HepG2 (cell line): ENCODE results near the gene SLC16A3. TPM values are rescaled to one million over a fixed set of nuclear protein-coding genes. Genes with fewer than 3 reads are reported as not detected.

Experiments used
- ATAC-seq: fragments of 200-7000 bp; cut with Tn5 transposase; 3 replicates; pipeline ENCODE4 v1.9.1; 2020; ENCODE audit warnings: mild to moderate bottlenecking, moderate library complexity
- BruUV-seq: library from RNA; stranded (reverse); fragments of 400-500 nt; replicated peaks from 2 replicates; lab custom pipeline; 2021; lab: Mats Ljungman, UMichigan
- CTCF ChIA-PET: fragments of 300-600 bp; formaldehyde crosslinking; extraction: SDS; loops from one replicate; lab custom pipeline; 2021; ENCODE audit warnings: low total read pairs, inconsistent platforms, low intra/inter-chr PET ratio; lab: Yijun Ruan, JAX
- POLR2A ChIA-PET: fragments of 350-600 bp; sonication (Branson Sonifier 250); formaldehyde crosslinking; loops from one replicate; lab custom pipeline; 2020; ENCODE audit warnings: antibody characterized with exemption, inconsistent platforms; lab: Yijun Ruan, JAX
- DNase-seq: peaks from one replicate; pipeline ENCODE4 v3.0.0-alpha.2; 2015; ENCODE audit warnings: low spot score
- FAIRE-seq: peaks from 3 replicates; lab custom pipeline; 2011; peaks lifted over from hg19 to GRCh38; lab: Jason Lieb, UNC
- H2AFZ ChIP-seq: one replicate; pipeline ENCODE4 v1.6.1; 2011; ENCODE audit warnings: low read length, inconsistent platforms
- H3K27ac ChIP-seq: fragments of 300-600 bp; 3 replicates; pipeline ENCODE4 v1.8.0; 2011; ENCODE audit warnings: mixed run types, mild to moderate bottlenecking, mixed read lengths, low read length, inconsistent platforms; ENCODE audit not compliant: insufficient read depth; ENCODE audit errors: extremely low read length
- H3K27me3 ChIP-seq, 2 experiments: fragments of 200-600 bp in 1 of 2; 2 replicates in 1 of 2; 3 replicates in 1 of 2; pipeline versions ENCODE4 v1.6.0 to v1.8.0; 2011; ENCODE audit warnings: low read length in 2 of 2, mild to moderate bottlenecking in 2 of 2, moderate library complexity in 2 of 2, inconsistent platforms in 1 of 2; ENCODE audit not compliant: insufficient read depth in 2 of 2, control insufficient read depth in 1 of 2
- H3K36me3 ChIP-seq, 2 experiments: fragments of 200-600 bp in 1 of 2; replicated peaks in 1 of 2; 2 replicates in 1 of 2; 3 replicates in 1 of 2; pipeline versions ENCODE4 v1.5.1 to v1.8.0; 2011; ENCODE audit warnings: low read length in 2 of 2, inconsistent platforms in 1 of 2; ENCODE audit not compliant: insufficient read depth in 2 of 2, control insufficient read depth in 1 of 2
- H3K4me1 ChIP-seq: 2 replicates; pipeline ENCODE4 v1.5.1; 2012; ENCODE audit warnings: low read length, inconsistent platforms; ENCODE audit not compliant: insufficient read depth
- H3K4me2 ChIP-seq: 2 replicates; pipeline ENCODE4 v1.6.0; 2011; ENCODE audit warnings: low read depth, low read length, inconsistent platforms
- H3K4me3 ChIP-seq, 3 experiments: fragments of 200-600 bp in 1 of 3; sonication (generic), shearing (Covaris generic) in 1 of 3; replicated peaks in 1 of 3; 2 replicates each; pipeline ENCODE4 v1.5.1; 2011 to 2016; ENCODE audit warnings: low read length in 3 of 3, inconsistent platforms in 2 of 3, low read depth in 2 of 3, mild to moderate bottlenecking in 2 of 3, control low read depth in 1 of 3, mixed read lengths in 1 of 3; ENCODE audit not compliant: insufficient read depth in 1 of 3
- H3K79me2 ChIP-seq: one replicate; pipeline ENCODE4 v1.6.1; 2011; ENCODE audit warnings: low read length, inconsistent platforms; ENCODE audit not compliant: insufficient read depth
- H3K9ac ChIP-seq: 2 replicates; pipeline ENCODE4 v1.6.0; 2011; ENCODE audit warnings: mild to moderate bottlenecking, low read depth, low read length, inconsistent platforms; ENCODE audit not compliant: insufficient read depth
- H3K9me3 ChIP-seq: 2 replicates; pipeline ENCODE4 v1.5.1; 2012; ENCODE audit warnings: mild to moderate bottlenecking, low read length
- H4K20me1 ChIP-seq: 2 replicates; pipeline ENCODE4 v1.6.0; 2011; ENCODE audit warnings: inconsistent platforms, mild to moderate bottlenecking, low read length, moderate library complexity; ENCODE audit not compliant: insufficient read depth
- AGO1 ChIP-seq: fragments of 200-400 bp; formaldehyde crosslinking; IDR thresholded peaks from 2 replicates; pipeline ENCODE4 v1.6.1; 2017; ENCODE audit warnings: mild to moderate bottlenecking, low read depth, low read length, moderate library complexity; ENCODE audit not compliant: poor library complexity, severe bottlenecking
- AGO2 ChIP-seq: fragments of 200-400 bp; formaldehyde crosslinking; optimal IDR thresholded peaks from 2 replicates; pipeline ENCODE3; 2017; ENCODE audit warnings: mild to moderate bottlenecking, low read depth, low read length, moderate library complexity
- CHD2 ChIP-seq: IDR thresholded peaks from 2 replicates; pipeline ENCODE4 v1.6.1; 2011; ENCODE audit warnings: low read depth, low read length, improper control_type of control experiment
- MYC ChIP-seq: sonication (generic); formaldehyde crosslinking; IDR thresholded peaks from 2 replicates; pipeline ENCODE4 v1.9.0; 2021; ENCODE audit warnings: missing genetic modification reagents, borderline replicate concordance
- NFIC ChIP-seq: IDR thresholded peaks from 2 replicates; pipeline ENCODE4 v1.6.1; 2012; ENCODE audit warnings: mild to moderate bottlenecking, low read length, inconsistent platforms
- POLR2A ChIP-seq, 2 experiments: IDR thresholded peaks; 2 replicates each; pipeline ENCODE4 v1.6.1; 2011; ENCODE audit warnings: low read depth in 2 of 2, low read length in 2 of 2, mild to moderate bottlenecking in 1 of 2, moderate library complexity in 1 of 2; ENCODE audit not compliant: insufficient read depth in 1 of 2
- POLR2AphosphoS2 ChIP-seq: IDR thresholded peaks from 2 replicates; pipeline ENCODE4 v1.6.1; 2011; ENCODE audit warnings: low read depth, low read length, improper control_type of control experiment
- POLR2G ChIP-seq: fragments of 200-400 bp; formaldehyde crosslinking; IDR thresholded peaks from 2 replicates; pipeline ENCODE4 v1.6.1; 2018; ENCODE audit warnings: mild to moderate bottlenecking, low read depth, low read length, moderate library complexity
- RCOR2 ChIP-seq: IDR thresholded peaks from 2 replicates; pipeline ENCODE4 v1.6.1; 2016; ENCODE audit warnings: missing biosample characterization, missing genetic modification reagents
- SMYD3 ChIP-seq: sonication (generic); formaldehyde crosslinking; IDR thresholded peaks from 2 replicates; pipeline ENCODE4 v1.8.1; 2023; ENCODE audit warnings: mild to moderate bottlenecking, missing genetic modification reagents
- TCF7L2 ChIP-seq: IDR thresholded peaks from 2 replicates; pipeline ENCODE4 v1.6.1; 2011; ENCODE audit warnings: mild to moderate bottlenecking, low read depth, low read length, moderate library complexity
- ZBTB38 ChIP-seq: sonication (generic); formaldehyde crosslinking; IDR thresholded peaks from 2 replicates; pipeline ENCODE4 v1.5.1; 2020; ENCODE audit warnings: mild to moderate bottlenecking, missing genetic modification reagents
- ZC3H4 ChIP-seq: sonication (generic); formaldehyde crosslinking; IDR thresholded peaks from 2 replicates; pipeline ENCODE4 v1.4.0; 2020; ENCODE audit warnings: missing genetic modification reagents, borderline replicate concordance
- ZNF367 ChIP-seq: sonication (generic); formaldehyde crosslinking; IDR thresholded peaks from 2 replicates; pipeline ENCODE4 v1.4.0; 2020; ENCODE audit warnings: missing genetic modification reagents, borderline replicate concordance
- WGBS: methylation state at CpG from one replicate; pipeline ENCODE4 v1.1.6; 2017; ENCODE audit warnings: low lambda C conversion rate; 5-methylcytosine and 5-hydroxymethylcytosine counted together
- in situ Hi-C: cut with HindIII; loops from 2 replicates; pipeline ENCODE4 v1.10.0; 2017; ENCODE audit warnings: low pct_unique_long_range_greater_than_20kb; ENCODE audit not compliant: extremely low pct_ligation_motif_present
- intact Hi-C: fragments of 100-400 bp; cut with micrococcal nuclease; formaldehyde crosslinking; loops from one replicate; pipeline ENCODE4 v1.10.0; 2022; ENCODE audit not compliant: unreplicated experiment
- polyA plus RNA-seq, 8 experiments: library from polyadenylated mRNA; depleted of rRNA in 3 of 8; stranded (reverse) in 7 of 8; unstranded in 1 of 8; fragments of >200 nt; fragmentation: Illumina TruSeq in 4 of 8; extraction: Trizol in 4 of 8; gene quantifications; 2 replicates each; pipeline versions ENCODE4 v1.2.1 to v1.2.3, GENCODE V29; 2011 to 2016; ENCODE audit warnings: low read depth in 4 of 8, missing spikeins in 1 of 8, mixed read lengths in 1 of 8; ENCODE audit not compliant: insufficient read depth in 1 of 8
- total RNA-seq, 5 experiments: library from RNA; depleted of rRNA; stranded (reverse); fragments of >200 nt; fragmentation: Illumina TruSeq; extraction: Trizol; gene quantifications; 2 replicates each; pipeline ENCODE4 v1.2.3, GENCODE V29; 2016; ENCODE audit warnings: low read depth in 1 of 5
- TF ChIP-seq, protein P1 (sequence below): IDR thresholded peaks from 2 replicates; pipeline ENCODE4 v1.6.1; 2016; ENCODE audit warnings: control low read depth
- TF ChIP-seq, protein P2 (sequence below): sonication (generic); formaldehyde crosslinking; IDR thresholded peaks from 2 replicates; pipeline ENCODE4 v1.9.0; 2022; ENCODE audit warnings: missing genetic modification reagents, mild to moderate bottlenecking, borderline replicate concordance
- TF ChIP-seq, protein P3 (sequence below): sonication (generic); formaldehyde crosslinking; IDR thresholded peaks from 2 replicates; pipeline ENCODE4 v1.4.0; 2020; ENCODE audit warnings: missing genetic modification reagents

SLC16A3 gene
- total and polyA plus RNA-seq, 2 of the 13 experiments (the other 11 are each of a cell fraction or from before 2014, with no cell fraction given), result 242 to 349 TPM

DNA sequence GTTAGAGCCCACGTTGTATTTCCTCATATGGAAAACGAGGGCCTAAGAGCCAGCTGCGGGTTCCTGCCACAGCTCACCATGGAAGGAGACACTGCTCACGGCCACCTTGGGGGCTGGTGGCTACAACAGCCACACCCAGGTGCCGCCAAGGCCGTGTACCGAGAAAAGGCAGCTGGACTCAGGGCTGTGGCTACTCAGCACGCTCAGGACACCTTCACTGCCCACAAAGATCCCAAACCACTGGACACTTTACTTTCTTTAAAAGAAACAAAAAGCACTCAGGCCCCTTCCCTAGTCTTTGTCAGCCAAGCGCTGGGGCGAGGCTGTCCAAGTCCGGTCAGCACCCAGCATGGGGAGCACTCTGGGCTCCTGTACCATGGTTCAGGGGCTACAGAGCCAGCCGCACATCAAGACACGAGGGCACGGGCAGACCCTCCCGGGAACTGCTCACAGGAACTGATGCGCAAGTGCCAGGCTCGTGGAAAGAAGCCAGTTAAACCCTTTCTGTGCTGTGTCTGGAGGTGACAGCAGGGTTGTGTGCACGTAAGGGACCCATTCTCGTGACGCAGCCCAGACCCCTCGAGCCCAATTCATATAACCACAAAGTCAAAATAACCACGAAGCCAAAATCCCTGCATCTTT is 18.5 kb downstream of the SLC16A3 start:
- H4K20me1 ChIP-seq, result peaks cover 50% of the 10 kb centered on the region; the same call in 1 of the 2 replicates
- H3K4me1 ChIP-seq, result peaks cover 21% of the 10 kb centered on the region
- intact Hi-C loops (no loop called here), in situ Hi-C loops (no loop called here)
- DNase-seq, result no peak
- H3K4me3 ChIP-seq, result no peak overlapping the region
- FAIRE-seq, result no peak
- WGBS, result 98% methylated on average over 22 of the region's 22 CpGs
- no peaks in the 10 kb centered on the region for H3K9me3 ChIP-seq
- H3K4me2 ChIP-seq, result no peak overlapping the region
- H3K27ac ChIP-seq, result no peak overlapping the region
- peaks cover 3% of the 10 kb centered on the region for H3K79me2 ChIP-seq
- TSS peak; percentile 29 for BruUV-seq
- POLR2A ChIA-PET, result interaction anchor here (0.9 kb wide), 1 partner anchor 45 kb away, joined by 3 read pairs; no protein-coding TSS in a partner anchor
- no peak overlapping the region for H3K9ac ChIP-seq
- H3K27me3 ChIP-seq, result no peaks in the 10 kb centered on the region
- CTCF ChIA-PET, result no interaction called here
- ATAC-seq, result no peak
- peaks cover 68 to 91% of the 10 kb centered on the region in 2 experiments for H3K36me3 ChIP-seq
- H2AFZ ChIP-seq, result no peak overlapping the region
- TF ChIP-seq TCF7L2 (no peak), POLR2A (IDR thresholded peaks at IDR 0.05; ENCODE audit: insufficient read depth in 1 of 2, low read depth in 2 of 2, low read length in 2 of 2) (0 out of 4 replicates have a peak, but pooled peaks of 1 of the 2 experiments have one; percentile 44), POLR2AphosphoS2 (peak; percentile 77), NFIC (no peak), CHD2 (peak; percentile 36; the same call in 1 of the 2 replicates), SMYD3 (no peak), AGO1 (peak; percentile 69), MYC (CRISPR knock-in tag) (peak; percentile 12; the same call in 1 of the 2 replicates), AGO2 (peak; percentile 70), ZC3H4 (CRISPR knock-in tag) (no peak), ZNF367 (no peak), POLR2G (peak; percentile 43; the same call in 1 of the 2 replicates), ZBTB38 (CRISPR knock-in tag) (0 out of 2 replicates have a peak, but pooled peaks have one; percentile 3), RCOR2 (CRISPR knock-in tag) (no peak)
- TF ChIP-seq, protein P1, sequence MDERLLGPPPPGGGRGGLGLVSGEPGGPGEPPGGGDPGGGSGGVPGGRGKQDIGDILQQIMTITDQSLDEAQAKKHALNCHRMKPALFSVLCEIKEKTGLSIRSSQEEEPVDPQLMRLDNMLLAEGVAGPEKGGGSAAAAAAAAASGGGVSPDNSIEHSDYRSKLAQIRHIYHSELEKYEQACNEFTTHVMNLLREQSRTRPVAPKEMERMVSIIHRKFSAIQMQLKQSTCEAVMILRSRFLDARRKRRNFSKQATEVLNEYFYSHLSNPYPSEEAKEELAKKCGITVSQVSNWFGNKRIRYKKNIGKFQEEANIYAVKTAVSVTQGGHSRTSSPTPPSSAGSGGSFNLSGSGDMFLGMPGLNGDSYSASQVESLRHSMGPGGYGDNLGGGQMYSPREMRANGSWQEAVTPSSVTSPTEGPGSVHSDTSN (CRISPR knock-in tag), result no peak
- TF ChIP-seq, protein P2, sequence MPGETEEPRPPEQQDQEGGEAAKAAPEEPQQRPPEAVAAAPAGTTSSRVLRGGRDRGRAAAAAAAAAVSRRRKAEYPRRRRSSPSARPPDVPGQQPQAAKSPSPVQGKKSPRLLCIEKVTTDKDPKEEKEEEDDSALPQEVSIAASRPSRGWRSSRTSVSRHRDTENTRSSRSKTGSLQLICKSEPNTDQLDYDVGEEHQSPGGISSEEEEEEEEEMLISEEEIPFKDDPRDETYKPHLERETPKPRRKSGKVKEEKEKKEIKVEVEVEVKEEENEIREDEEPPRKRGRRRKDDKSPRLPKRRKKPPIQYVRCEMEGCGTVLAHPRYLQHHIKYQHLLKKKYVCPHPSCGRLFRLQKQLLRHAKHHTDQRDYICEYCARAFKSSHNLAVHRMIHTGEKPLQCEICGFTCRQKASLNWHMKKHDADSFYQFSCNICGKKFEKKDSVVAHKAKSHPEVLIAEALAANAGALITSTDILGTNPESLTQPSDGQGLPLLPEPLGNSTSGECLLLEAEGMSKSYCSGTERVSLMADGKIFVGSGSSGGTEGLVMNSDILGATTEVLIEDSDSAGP (CRISPR knock-in tag), result no peak
- TF ChIP-seq, protein P3, sequence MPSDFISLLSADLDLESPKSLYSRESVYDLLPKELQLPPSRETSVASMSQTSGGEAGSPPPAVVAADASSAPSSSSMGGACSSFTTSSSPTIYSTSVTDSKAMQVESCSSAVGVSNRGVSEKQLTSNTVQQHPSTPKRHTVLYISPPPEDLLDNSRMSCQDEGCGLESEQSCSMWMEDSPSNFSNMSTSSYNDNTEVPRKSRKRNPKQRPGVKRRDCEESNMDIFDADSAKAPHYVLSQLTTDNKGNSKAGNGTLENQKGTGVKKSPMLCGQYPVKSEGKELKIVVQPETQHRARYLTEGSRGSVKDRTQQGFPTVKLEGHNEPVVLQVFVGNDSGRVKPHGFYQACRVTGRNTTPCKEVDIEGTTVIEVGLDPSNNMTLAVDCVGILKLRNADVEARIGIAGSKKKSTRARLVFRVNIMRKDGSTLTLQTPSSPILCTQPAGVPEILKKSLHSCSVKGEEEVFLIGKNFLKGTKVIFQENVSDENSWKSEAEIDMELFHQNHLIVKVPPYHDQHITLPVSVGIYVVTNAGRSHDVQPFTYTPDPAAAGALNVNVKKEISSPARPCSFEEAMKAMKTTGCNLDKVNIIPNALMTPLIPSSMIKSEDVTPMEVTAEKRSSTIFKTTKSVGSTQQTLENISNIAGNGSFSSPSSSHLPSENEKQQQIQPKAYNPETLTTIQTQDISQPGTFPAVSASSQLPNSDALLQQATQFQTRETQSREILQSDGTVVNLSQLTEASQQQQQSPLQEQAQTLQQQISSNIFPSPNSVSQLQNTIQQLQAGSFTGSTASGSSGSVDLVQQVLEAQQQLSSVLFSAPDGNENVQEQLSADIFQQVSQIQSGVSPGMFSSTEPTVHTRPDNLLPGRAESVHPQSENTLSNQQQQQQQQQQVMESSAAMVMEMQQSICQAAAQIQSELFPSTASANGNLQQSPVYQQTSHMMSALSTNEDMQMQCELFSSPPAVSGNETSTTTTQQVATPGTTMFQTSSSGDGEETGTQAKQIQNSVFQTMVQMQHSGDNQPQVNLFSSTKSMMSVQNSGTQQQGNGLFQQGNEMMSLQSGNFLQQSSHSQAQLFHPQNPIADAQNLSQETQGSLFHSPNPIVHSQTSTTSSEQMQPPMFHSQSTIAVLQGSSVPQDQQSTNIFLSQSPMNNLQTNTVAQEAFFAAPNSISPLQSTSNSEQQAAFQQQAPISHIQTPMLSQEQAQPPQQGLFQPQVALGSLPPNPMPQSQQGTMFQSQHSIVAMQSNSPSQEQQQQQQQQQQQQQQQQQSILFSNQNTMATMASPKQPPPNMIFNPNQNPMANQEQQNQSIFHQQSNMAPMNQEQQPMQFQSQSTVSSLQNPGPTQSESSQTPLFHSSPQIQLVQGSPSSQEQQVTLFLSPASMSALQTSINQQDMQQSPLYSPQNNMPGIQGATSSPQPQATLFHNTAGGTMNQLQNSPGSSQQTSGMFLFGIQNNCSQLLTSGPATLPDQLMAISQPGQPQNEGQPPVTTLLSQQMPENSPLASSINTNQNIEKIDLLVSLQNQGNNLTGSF (CRISPR knock-in tag), result no peak
